ENCODE results near the gene ARHGEF5. TPM values are rescaled to one million over a fixed set of nuclear protein-coding genes. Genes with fewer than 3 reads are reported as not detected.
"Not testable (repeated sequence)": the region's sequence is repeated elsewhere in the genome, so short reads cannot be mapped to it uniquely, and the experiment has no call there.

ARHGEF5 gene
- total RNA-seq, 1 experiment from 2014 or later: 1.7 TPM

- not testable (repeated sequence) for DNase-seq (ENCODE audit: extremely low read depth, low read depth)
Measured at GRCh38 chr7:144418931-144419330, 63.7 kb downstream of the ARHGEF5 start.

- not testable (repeated sequence) for DNase-seq (ENCODE audit: extremely low read depth, low read depth)
Measured at GRCh38 chr7:144427539-144427938, 72.3 kb downstream of the ARHGEF5 start.

DNA sequence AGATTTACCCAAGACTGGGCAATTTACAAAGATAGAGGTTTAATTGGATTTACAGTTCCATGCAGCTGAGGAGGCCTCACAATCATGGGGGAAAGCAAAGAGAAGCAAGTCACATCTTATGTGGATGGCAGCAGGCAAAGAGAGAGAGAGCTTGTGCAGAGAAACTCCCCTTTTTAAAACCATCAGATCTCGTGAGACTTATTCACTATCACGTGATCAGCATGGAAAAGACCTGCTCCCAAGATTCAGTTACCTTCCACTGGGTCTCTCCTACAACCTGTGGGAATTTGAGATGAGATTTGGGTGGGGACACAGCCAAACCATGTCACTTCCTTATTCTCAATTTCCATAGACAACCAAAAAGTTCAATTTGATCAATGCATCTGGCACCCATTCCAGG, 73.2 kb downstream of the ARHGEF5 start:
- no peak for DNase-seq (ENCODE audit: extremely low read depth, low read depth)

Other genes with a start within 250 kb of the ARHGEF5 start
- gene OR2A2, start 245.8 kb upstream of the ARHGEF5 start, total RNA-seq (2014; rRNA removed; shearing (Covaris generic)): not detected in 2 replicates
- not detected in 2 replicates for gene OR2A14, start 232.2 kb upstream of the ARHGEF5 start, total RNA-seq (2014; rRNA removed; shearing (Covaris generic))
- 0.12 TPM in 2 replicates for gene CTAGE4, start 171.9 kb upstream of the ARHGEF5 start, total RNA-seq (2014; rRNA removed; shearing (Covaris generic))
- 0.54 and 0.84 TPM in 2 replicates for gene ARHGEF35, start 159.6 kb upstream of the ARHGEF5 start, total RNA-seq (2014; rRNA removed; shearing (Covaris generic))
- gene OR2A42, start 115.8 kb upstream of the ARHGEF5 start, total RNA-seq (2014; rRNA removed; shearing (Covaris generic)): not detected in 2 replicates
- gene OR2A7, start 90.6 kb upstream of the ARHGEF5 start, total RNA-seq (2014; rRNA removed; shearing (Covaris generic)): not detected in 2 replicates
- 0.12 TPM in 1 of 2 replicates, not detected in the other for gene CTAGE8, start 86.1 kb upstream of the ARHGEF5 start, total RNA-seq (2014; rRNA removed; shearing (Covaris generic))
- gene OR2A1, start 43.0 kb upstream of the ARHGEF5 start, total RNA-seq (2014; rRNA removed; shearing (Covaris generic)): not detected in 2 replicates
- not detected in 2 replicates for gene NOBOX, start 48.3 kb downstream of the ARHGEF5 start, total RNA-seq (2014; rRNA removed; shearing (Covaris generic))

Data from NCI-H460 (cell line).